Measurements from ENCODE around the gene PPP1R12A.

DNA sequence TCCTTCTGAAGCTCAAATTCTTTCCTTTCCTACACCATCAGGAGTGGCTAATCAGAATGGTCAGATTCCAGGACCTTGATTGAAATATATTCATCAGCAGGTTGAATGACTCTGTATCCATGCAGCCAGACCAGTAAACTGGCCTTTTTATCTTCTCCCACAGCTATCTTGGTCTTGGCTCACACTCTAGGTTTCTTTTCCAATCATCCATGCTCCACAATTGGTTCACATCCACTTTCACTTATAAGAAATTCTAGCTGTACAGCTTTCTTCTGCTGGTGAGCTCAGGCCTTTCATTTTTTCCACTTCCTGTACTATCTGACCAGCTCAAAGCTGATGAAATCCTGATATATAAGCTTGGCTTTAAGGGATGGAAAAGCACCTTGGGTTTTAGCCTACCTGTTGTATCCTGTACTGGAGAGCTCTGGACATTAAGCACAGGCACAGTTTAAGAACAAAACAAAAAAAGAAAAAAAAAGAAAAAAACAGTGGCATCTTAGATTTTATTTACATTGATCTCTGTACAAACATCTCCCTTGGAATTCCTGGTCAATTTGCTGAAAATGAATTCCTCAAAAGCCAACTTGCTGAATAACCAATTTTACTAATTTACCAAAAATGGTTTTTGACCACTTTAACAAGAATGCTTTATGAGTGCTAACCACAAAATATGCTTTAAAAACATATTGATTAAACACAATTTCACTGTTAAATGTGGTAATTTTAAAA is 152.6 kb downstream of the PPP1R12A start:
- TF ChIP-seq, protein P1, sequence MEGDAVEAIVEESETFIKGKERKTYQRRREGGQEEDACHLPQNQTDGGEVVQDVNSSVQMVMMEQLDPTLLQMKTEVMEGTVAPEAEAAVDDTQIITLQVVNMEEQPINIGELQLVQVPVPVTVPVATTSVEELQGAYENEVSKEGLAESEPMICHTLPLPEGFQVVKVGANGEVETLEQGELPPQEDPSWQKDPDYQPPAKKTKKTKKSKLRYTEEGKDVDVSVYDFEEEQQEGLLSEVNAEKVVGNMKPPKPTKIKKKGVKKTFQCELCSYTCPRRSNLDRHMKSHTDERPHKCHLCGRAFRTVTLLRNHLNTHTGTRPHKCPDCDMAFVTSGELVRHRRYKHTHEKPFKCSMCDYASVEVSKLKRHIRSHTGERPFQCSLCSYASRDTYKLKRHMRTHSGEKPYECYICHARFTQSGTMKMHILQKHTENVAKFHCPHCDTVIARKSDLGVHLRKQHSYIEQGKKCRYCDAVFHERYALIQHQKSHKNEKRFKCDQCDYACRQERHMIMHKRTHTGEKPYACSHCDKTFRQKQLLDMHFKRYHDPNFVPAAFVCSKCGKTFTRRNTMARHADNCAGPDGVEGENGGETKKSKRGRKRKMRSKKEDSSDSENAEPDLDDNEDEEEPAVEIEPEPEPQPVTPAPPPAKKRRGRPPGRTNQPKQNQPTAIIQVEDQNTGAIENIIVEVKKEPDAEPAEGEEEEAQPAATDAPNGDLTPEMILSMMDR (IDR thresholded peaks at IDR 0.05) = no peak
- TF ChIP-seq POLR2A (IDR thresholded peaks at IDR 0.05) = no peak
